HT-29 (cell line): ENCODE results near the gene SFXN5. TPM values are rescaled to one million over a fixed set of nuclear protein-coding genes. Genes with fewer than 3 reads are reported as not detected.

Experiments used
- DNase-seq: peaks from one replicate; pipeline ENCODE4 v3.0.0-alpha.2; 2015; ENCODE audit warnings: low spot score
- total RNA-seq: library from RNA; depleted of rRNA; stranded (reverse); fragments of >200 nt; shearing (Covaris generic); gene quantifications from 2 replicates; pipeline ENCODE4 v1.2.3, GENCODE V29; 2014

Gene SFXN5
- total RNA-seq, 1 experiment from 2014 or later, result 49.4 TPM

DNA sequence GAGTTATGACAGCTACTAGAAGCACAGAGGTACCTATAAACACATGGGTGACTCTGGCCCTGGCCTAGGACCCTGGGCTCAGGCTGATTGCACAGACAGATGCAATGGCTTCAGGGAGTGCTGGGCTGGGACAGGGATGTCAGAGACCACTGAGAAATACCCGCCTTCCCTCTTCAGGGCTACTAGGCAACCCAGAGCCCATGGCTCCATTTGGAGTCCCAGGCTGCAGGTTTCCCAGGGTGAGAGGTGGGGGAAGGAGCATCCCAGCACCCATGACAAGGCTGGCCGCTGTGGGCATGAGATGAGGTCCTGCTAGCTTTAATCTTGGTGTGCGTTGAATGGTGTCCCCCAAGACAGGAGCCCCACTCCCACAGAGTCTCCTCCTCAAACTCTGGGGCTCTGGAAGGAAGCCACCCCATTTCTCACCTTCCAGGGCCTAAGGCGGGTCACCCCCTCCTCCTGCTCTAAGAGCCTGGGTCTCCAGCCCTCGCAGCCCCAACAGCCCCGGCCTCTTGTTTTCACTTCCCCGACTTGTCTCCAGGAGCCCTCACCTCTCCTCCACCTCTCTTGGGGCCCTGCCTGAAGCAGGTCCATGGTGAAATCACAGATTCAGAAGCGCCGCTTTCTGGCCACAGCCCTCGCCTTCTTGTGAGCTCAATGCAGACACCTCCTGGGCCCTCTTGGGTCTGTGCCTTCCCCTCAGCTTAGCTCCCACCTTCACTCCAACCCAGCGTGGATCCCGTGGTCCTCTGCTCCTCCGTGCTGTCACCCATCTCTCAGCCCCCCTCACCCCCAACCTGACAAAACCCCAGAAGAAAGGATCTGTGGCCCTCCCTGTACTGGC is 112.7 kb downstream of the SFXN5 start:
- no peak for DNase-seq

DNA sequence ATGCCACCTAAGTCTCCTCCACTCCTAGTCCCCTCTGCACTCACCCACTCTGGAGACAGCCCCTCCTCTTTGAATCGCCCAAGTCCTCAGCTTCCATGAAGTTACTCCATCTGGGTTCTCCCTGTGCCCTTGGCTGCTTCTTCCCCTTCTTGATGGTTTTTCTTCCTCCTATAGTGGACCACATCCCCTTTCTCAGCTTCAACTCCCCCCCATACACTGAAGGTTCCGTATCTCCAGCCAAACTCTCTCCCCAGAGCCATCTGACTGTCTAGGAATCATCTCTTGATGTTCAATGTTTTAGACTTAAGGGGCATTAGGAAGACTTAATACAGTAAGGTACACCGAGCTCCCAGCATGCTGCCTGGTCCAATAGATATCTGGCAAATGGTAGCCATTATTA is 114.6 kb downstream of the SFXN5 start:
- no peak for DNase-seq

DNA sequence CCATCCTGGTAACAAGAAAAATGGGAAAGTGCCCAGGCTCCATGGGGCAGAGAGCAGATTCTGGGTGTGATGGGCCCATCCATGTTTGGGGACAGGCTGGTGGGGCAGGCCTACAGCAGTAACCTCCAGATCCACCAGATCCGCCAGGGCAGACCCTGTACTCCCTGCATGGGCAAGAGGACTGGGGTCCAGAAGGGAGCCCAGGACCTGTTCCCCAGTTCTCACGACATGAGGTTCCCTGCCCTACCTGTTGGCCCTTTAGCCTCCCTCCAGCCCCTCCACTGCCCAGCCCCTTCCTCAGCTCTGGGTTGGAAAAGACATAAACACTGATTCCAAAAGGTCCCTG is 115.5 kb downstream of the SFXN5 start:
- no peak for DNase-seq

DNA sequence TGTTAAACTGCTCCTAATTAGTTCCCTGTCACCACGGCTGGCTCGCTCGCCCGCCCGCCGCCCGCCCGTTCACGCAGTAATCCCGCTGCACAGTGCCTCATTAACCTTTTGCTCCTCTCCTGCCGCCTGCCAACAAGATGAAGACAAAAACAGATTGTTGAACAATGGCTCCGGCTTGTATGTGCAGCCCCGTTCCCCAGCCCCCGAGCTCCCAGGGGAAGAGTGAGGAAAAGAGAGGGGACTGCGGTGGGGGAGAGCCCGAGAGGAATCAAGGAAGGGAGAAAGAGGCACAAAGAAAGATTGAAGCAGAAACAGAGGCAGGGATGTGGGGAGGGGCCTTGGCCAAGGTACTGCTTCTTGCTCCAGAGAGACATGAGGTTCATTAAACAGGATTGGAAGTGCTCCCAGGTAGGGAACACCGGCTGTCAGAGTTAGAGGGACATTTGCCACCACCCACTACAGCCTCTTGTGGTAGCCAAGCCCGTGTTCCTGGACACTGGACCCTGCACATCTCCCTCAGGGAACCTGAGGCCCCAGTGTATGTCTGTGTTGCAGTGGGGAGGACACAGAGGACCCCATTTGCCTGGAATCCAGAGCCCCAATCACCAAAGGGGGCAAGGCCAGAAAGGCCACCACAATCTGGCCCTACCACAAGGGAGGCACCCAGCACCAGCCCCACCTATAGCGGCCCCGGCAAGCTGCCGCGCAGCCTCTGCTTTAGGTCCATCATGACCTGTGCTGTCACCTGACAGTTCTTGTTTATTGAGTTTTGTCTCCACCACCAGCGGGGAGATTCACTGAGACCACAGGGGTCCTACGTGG is 116.1 kb downstream of the SFXN5 start:
- DNase-seq, result no peak

DNA sequence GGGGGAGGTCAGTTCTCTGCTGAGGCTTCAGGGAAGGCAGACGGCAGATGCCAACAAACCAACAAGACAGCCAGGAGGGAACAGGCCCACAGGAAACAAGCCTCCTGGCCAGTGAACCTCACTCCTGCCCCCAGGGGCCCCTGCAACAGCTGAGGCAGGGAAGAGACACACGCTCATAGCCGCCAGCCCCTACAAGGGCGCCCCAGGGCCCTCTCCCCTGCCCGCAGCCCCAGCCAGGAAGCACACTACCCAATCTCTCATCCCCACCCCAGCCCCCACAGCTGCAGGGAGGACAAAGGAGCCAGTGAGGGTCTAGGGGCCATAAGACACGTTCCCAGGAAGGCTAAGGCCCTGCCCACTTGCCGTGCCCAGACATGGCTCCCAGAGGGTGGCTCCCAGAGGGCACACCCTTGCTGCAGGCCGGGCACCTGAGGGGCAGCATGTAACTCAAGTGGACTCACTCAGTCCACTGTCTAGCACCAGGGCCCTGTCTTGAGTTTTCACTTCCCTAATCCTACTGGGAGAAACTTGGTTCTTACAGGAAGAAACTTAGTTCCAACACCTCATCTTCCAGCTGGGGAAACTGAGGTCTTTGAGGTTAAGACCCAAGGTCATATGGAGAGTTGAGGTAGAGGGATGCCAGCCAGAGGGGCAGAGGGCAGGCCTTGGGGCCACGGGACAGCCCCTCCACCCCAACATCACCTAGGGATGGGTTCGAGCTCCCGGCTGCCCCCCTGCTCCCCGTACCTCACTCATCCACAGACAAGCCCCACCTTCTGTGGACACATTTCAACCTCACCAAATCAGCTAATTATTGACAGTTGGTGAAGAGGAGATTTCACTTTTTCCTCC is 116.9 kb downstream of the SFXN5 start:
- no peak for DNase-seq

DNA sequence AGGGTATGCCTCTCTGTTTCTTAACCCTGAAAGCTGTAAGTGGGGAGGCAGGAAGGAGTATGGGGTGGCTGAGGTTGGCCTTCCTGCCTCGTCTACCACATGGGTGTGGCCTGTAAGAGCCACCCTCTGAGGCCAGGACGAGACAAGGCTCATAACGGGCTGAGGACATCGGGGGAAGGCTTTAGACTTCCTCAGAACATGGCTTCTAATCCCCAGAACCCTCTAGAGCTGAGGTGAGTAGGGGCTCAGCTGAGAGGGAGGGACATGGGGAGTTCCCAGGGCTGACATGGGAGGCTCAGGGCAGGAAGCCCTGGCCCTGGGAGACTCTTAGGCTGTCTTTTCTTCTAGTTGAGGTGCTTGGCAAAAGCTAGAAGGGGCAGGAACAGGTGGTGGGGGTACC is 117.5 kb downstream of the SFXN5 start:
- DNase-seq, result no peak

DNA sequence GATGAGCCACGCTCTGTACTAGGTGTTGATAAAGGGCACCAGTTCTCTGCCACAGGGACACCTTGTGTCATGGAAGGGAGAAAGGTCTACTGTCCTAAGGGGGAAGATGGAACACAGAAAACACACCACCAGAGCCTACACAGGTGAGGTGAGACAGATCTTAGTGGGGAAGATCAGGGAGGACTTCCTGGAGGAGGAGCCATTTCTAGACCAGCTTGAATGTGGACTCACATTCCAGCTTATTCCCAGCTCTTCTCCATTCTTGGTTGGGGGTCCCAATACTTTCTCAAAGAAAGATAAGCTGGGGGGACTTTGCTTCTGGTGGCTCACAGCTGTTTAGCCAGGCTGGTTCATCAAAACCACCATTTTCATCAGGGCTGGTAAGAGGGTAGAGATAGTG is 118.0 kb downstream of the SFXN5 start:
- DNase-seq, result no peak

DNA sequence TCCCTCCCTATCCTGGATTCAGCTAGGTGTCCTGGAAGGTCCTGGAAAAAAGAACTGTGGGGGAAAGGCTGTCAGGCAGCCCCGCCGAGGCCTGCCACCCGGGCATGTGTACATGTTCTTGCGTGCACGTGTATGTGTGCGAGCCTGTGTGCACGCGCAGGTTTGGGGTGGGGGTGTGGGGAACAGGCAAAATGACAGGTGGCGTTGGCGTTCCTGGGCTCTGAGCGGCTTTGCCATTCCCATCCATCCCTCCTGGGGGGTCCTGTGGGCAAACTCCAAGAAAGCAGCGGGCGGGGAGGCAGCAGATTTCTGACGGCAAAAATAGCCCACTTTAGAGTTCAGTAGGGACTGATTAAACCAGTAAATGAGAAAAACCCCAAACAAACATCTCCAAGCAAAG is 118.6 kb downstream of the SFXN5 start:
- no peak for DNase-seq

DNA sequence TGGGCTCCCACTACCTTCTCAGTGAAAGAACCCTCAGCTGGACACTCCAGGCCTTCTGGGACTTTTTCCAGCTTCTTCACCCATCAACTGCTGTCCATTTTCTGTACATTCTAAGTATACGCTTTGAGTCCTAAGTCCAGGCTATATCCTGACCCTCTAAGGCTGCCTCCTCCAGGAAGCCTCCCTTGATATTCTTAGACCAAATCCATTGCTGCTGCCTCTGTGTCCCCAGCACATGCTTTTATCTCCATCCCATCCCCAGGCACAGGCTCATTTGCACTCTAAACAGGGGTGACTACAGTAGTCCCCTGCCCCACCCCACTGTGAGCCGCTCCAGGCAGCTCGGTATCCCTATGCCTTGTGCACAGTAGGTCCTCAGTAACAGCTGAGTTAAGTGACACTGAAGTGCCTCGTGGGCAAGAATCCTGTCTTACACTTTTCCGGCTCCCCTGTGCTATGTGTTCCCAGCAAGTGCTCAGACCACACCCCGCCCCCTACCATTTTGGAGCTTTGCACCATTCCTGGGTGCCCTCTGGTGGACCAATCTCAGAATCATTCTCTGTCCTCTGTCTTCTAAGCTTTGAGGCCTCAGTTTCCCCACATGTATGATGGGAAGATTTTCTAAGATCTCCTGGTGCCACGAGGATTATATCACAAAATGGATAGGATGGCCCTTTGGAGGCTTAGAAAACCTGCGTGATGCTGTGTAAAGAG is 119.2 kb downstream of the SFXN5 start:
- no peak for DNase-seq

DNA sequence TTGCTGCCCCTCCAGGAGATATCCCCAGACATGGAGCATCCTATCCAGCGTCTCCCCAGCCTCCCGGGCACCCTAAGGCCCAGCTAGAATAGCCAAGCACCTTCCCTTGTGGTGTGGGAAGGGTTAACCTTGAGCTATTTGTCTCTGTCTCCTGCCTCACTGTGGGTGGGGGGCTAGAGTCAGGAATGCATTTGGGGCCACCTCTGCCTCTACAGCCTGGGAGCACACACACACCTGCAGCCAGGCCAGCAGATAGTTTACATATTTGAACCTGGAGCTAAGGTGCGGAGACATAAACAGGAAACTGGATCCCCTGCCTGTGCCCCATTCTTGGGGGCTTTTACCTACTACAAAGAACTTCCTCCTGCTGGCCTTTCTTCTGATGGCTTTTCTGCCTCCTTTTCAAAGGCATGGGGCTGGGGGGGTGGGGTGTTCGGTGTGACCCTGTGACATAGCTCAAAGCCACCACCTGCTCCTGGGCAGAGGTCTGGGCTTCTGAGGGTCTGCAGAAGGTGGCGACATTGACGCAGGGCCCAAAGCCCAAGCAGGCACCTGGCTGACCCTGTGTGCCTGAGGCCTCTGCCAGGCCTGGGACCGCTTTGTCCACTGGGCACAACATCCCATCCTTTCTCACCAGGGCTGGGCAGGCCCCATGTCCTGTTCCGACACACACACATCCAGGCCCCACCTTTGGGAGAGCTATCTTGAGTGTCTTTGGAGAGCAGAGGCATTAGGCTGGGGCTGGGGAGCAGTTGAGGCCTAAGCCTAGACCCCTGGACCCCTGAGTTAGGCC is 120.0 kb downstream of the SFXN5 start:
- DNase-seq, result no peak

DNA sequence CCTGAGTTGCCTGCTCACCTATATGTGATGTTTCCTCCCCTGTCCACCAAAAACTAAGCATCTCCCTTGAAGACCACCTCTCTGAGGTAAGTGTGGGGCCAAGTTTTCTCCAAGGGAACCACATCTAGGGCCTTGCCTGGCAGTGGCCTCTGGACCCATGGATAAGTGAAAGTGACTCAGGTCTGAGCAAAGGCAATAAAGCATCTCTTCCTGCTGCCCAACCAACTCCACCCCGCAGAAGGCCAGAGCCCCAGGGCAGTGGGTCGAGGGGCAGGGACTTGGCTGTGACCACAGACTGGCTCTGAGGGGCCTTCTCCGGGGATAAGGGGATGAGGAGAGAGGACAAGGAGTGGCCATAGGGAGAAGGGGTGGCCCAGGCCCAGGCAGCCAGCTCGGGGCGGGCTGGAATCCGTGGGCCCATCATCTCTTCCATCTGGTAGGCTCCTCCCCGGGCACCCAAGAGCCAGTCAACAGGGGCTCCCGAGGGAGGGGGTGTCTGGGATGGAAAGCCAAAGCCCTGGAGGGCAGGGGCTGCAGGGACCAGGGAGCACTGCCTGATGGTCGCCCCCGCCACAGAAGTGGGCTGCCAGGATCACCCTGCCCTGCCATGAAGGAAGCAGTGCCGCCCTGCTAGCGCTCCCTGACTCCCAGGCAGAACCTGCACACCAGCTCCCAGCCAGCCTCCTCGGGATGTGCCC is 120.8 kb downstream of the SFXN5 start:
- DNase-seq, result no peak

DNA sequence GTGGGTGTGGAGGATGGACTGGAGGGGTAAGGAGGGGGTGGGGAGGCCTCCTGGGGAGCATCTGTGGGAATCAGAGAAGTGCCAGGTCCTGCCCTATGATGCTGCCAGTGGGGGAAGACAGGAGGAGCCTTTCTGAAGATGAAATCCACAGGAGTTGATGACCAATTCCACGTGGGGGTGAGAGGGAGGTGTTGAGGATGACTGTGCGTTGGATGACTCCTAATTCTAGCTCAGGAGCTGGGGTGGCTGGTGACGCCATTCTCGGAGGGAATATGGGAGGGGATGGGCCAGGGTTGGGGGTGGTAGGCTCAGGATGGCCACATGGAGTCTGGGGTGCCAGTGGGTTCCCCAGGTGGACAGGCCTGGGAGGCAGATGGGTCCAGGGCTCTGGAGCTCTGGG is 121.9 kb downstream of the SFXN5 start:
- DNase-seq, result no peak

DNA sequence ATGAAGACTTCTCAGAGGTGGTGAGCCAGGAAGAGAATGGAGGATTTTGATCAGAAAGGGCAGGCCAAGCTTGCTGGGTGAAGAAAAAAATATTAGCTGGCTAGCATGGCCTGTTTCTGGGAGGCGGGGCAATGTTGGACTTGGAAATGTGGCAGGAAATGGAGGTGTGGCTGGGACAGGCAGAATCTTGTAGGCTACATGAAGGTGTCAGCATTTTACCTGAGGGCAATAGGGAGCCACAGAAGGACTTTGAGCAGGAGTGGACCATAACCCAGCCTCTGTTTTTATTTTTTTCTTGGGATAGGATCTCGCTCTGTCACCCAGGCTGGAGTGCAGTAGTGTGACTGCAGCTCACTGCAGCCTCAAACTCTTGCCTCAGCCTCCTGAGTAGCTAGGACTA is 122.5 kb downstream of the SFXN5 start:
- no peak for DNase-seq

DNA sequence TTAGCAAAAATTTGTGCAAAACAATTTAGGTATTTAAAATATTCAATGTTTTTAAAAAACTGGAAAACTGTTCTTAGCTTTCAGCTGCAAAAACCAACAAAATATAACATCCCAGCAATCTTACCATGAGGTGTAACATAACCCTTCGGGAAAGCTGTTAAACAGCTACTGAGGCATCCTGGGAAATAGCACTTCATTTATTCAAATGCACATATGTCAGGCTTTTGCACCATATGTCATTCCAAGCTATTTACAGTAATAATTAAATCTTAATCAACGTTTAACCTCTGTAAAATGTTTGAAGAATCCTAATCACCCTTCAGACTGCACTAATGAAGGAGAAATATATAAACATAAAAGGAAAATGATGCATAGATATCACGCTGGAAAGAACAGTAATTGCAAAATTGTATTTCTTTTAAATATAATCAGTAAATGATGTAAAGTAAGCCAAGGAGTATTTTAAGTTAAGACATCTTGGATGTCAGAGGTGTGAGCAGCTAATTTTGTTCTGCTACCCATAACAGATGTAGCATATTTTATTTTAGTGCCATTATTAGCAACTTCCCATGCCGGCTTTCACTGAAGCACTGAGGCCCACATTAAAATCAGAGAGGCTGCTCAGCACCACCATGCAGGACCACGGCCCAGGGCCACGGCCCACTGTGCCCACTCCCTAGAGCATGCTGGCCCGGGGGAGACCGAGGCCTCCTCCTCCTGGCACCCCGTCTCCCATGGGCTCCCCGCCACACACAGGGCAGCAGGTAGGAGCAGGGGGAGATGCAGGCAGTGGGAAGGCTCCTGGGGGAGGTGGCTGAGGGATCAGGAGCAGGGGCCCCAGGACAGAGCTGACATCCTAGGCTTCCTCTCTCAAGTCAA is 123.3 kb downstream of the SFXN5 start:
- no peak for DNase-seq

DNA sequence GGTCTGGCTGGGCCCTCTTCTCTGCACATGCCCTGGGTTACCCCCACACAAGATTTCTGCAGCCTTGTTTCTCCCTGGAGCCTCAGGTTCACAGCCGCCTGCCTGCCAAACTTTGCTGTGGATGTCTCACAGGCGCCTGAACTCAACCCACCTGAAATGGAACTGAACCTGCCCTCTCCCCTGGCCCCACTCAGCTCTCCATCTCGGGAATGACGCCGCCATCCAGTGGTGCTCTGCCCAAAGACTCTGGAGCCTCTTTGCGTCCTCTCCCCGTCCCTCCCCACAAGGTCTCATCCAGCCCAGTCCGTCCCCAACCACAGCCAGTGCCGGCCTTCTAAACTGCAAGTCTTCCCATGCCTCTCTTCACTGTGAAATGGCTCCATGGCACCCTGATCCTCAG is 125.0 kb downstream of the SFXN5 start:
- no peak for DNase-seq

DNA sequence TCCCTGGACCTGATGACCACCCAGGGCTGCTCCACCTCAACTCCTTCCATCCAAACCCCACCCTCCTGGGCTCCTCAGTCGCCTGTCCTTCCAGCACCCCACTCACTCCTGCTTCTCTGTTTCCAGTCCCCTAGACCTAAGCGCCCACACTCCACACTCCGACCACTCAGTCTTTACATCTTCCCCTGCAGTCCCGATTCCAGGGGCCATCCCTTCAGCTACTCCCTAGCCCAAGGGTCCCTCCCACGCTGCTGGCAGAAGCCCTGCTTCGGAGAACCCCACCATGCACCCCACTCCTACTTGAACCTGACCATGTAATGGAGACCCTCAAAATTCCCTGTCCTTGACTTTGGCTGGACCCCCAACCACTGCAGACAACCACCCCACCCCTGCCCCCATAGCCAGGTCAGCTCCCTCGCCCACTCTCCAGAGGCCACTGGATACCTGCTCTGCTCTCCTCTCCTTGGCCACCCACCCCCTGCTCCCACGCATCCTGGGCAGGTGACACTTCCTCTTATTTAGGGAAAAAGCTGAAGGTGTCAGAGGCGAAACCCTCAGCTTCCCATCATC is 126.0 kb downstream of the SFXN5 start:
- no peak for DNase-seq

DNA sequence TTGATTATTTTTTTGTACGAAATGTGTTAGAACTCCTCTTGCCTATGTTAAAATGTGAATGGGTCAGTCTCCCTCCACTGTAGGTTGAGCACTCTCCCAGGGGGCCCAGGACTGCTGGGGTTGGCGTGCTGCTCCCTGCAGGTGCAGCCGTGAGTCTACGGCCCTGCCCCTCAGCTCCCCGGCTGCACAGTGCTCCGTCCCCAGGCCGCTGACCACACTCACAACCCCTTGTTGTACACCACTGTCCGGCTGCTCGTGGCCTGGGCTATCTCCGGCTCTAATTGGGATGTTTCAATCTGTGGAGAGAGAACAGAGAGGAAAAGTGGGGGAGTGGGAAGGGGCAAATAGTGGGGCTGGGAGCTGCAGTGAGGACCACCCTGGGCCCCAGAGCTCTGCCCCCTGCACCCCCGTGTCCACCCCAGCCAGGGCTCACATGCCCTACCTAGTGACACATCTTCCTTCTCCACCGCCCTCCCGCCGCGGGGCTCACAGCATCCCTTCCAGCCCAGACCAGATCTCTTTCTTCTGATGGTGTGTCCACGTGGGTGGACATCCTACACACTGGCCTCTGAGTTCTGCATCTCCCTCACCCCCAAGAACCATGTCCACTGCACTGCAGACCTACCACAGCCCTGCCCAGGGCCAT is 126.6 kb downstream of the SFXN5 start:
- no peak for DNase-seq
